Lower leg skin (tissue), 4 donors: ENCODE measurements around the gene PSMD1. TPM values are rescaled to one million over a fixed set of nuclear protein-coding genes. Genes with fewer than 3 reads are reported as not detected.
"Not testable (repeated sequence)": the region's sequence is repeated elsewhere in the genome, so short reads cannot be mapped to it uniquely, and the experiment has no call there.

ENCODE experiments used
- DNase-seq, 2 donors: peaks; one replicate each; pipeline ENCODE4 v3.0.0-alpha.2; 2019; ENCODE audit warnings: low spot score in 2 of 2
- H3K4me3 ChIP-seq: fragments of 200-600 bp; sonication (generic); 2 replicates; pipeline ENCODE4 v1.5.1; 2017; ENCODE audit warnings: mild to moderate bottlenecking, low read depth; ENCODE audit not compliant: poor library complexity, severe bottlenecking
- POLR2A ChIP-seq, 2 donors: fragments of 450-650 bp; IDR thresholded peaks; one replicate each; pipeline ENCODE4 v1.6.1; 2016 to 2017; ENCODE audit warnings: antibody characterized with exemption in 2 of 2, mild to moderate bottlenecking in 1 of 2, moderate library complexity in 1 of 2
- WGBS, 2 donors: methylation state at CpG; one replicate each; pipeline ENCODE4 v1.1.5; 2018; 5-methylcytosine and 5-hydroxymethylcytosine counted together
- intact Hi-C: fragments of 100-400 bp; cut with DNase I; formaldehyde crosslinking; loops from one replicate; pipeline ENCODE4 v1.15.0; 2023; ENCODE audit warnings: low total_unique reads
- total RNA-seq, 4 donors: library from RNA; depleted of rRNA; stranded (reverse); fragments of >200 nt; gene quantifications; one replicate each; pipeline ENCODE4 v1.1.0, GENCODE V29; 2016
- TF ChIP-seq, protein P1 (sequence below), 3 donors: fragments of 450-650 bp; IDR thresholded peaks; one replicate each; pipeline ENCODE4 v1.5.1; 2016; ENCODE audit warnings: antibody characterized with exemption in 3 of 3, mild to moderate bottlenecking in 3 of 3, moderate library complexity in 2 of 3

PSMD1 gene
- total RNA-seq, 4 donors from 2014 or later, result 49.8 to 67.9 (median 57.4) TPM

GRCh38 chr2:231191896-231192872, 135.5 kb downstream of the PSMD1 start:
- intact Hi-C loops, result no loop called here
- WGBS, 2 donors, result 62 to 65% methylated on average over 19 of the region's 19 CpGs
- DNase-seq, result peak; percentile 68 to 94
- H3K4me3 ChIP-seq, result no peak overlapping the region
- TF ChIP-seq POLR2A (IDR thresholded peaks at IDR 0.05), result no peak
- TF ChIP-seq, protein P1, sequence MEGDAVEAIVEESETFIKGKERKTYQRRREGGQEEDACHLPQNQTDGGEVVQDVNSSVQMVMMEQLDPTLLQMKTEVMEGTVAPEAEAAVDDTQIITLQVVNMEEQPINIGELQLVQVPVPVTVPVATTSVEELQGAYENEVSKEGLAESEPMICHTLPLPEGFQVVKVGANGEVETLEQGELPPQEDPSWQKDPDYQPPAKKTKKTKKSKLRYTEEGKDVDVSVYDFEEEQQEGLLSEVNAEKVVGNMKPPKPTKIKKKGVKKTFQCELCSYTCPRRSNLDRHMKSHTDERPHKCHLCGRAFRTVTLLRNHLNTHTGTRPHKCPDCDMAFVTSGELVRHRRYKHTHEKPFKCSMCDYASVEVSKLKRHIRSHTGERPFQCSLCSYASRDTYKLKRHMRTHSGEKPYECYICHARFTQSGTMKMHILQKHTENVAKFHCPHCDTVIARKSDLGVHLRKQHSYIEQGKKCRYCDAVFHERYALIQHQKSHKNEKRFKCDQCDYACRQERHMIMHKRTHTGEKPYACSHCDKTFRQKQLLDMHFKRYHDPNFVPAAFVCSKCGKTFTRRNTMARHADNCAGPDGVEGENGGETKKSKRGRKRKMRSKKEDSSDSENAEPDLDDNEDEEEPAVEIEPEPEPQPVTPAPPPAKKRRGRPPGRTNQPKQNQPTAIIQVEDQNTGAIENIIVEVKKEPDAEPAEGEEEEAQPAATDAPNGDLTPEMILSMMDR (IDR thresholded peaks at IDR 0.05), result peak in 1 of 3 donors; percentile 36

DNA sequence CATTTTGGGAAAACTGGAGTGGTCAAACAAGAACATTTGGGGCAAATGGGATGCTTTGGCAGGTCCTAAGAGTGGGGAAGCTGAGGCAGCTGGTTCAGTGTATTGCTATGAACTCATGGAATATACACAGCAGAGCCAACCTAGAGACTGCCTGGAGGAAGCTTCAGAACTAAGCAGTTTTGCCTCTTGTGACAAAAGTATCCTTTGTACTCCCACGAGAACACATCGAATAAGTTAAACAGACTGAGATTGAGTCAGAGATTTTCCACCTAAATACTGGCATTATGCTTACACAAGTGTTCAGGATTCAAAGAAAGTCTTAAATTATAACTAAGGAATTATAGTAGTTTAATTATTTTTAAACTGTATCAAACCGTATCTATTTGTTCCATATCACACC, 136.5 kb downstream of the PSMD1 start:
- no peak overlapping the region for H3K4me3 ChIP-seq
- 88 to 92% methylated on average over 3 of the region's 3 CpGs for WGBS, 2 donors

GRCh38 chr2:231196592-231196991, 139.9 kb downstream of the PSMD1 start:
- WGBS, 2 donors, result 94 to 95% methylated on average over 5 of the region's 5 CpGs
- no peak overlapping the region for H3K4me3 ChIP-seq
- no peak for TF ChIP-seq POLR2A (IDR thresholded peaks at IDR 0.05)
- TF ChIP-seq, protein P1 (IDR thresholded peaks at IDR 0.05), result no peak
- no peak for DNase-seq
- intact Hi-C loops, result no loop called here

More for the DNA sequence above, 136.5 kb downstream of the PSMD1 start:
- intact Hi-C loops, result no loop called here
- TF ChIP-seq POLR2A (IDR thresholded peaks at IDR 0.05), result no peak
- TF ChIP-seq, protein P1 (IDR thresholded peaks at IDR 0.05), result no peak
- peak in 1 of 2 donors; percentile 2 for DNase-seq

DNA sequence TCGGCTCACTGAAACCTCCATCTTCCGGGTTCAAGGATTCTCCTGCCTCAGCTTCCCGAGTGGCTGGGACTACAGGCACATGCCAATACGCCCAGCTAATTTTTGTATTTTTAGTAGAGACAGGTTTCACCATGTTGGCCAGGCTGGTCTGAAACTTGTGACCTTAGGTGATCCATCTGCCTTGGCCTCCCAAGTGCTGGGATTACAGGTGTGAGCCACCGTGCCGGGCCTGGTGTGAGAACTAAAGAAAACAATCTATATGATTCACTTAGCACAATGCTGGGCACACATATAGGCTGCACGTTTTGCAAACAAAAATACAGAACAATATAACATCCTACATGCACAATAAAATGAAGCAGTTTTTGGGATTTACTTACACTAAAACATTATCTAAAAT, 140.5 kb downstream of the PSMD1 start:
- intact Hi-C loops, H3K4me3 ChIP-seq, DNase-seq: not testable (repeated sequence)
- WGBS, 2 donors, result 93 to 94% methylated on average over 7 of the region's 7 CpGs

DNA sequence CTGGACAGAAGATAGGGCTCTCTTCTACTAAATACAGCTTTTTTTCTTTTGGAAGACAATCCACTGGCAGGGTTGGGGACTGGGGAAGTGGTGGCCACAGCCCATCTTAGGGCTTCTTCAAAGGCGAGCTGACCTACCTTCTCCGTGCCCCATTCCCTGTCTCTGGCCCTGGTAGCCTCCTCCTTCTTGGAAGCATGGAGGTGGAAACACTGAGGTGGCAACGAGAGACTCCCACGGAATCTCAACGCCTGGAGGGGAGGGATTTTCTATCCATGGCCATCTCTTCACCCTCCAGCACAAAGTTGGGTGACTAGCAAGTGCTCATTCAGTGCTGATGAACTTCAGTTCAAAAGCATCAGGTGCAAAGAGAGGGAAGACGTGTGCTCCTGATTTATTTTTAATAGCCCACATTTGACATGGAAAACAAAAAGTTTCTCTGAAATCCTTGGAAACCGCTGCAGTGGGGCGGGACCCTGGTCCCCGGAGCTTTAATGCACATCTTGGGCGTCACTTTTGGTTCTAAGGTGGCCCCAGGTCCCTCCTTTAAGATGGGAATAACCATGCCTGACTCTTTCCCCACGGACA, 141.1 kb downstream of the PSMD1 start:
- TF ChIP-seq POLR2A (IDR thresholded peaks at IDR 0.05), result no peak
- TF ChIP-seq, protein P1 (IDR thresholded peaks at IDR 0.05), result no peak
- 18% methylated on average over 11 of the region's 11 CpGs for WGBS, 2 donors
- intact Hi-C loops, result no loop called here
- no peak for DNase-seq
- peak overlapping the region; percentile 52 for H3K4me3 ChIP-seq
